ENCODE measurements around the gene ZNF30.
"Not testable (repeated sequence)": the region's sequence is repeated elsewhere in the genome, so short reads cannot be mapped to it uniquely, and the experiment has no call there.

ZNF30 gene

DNA sequence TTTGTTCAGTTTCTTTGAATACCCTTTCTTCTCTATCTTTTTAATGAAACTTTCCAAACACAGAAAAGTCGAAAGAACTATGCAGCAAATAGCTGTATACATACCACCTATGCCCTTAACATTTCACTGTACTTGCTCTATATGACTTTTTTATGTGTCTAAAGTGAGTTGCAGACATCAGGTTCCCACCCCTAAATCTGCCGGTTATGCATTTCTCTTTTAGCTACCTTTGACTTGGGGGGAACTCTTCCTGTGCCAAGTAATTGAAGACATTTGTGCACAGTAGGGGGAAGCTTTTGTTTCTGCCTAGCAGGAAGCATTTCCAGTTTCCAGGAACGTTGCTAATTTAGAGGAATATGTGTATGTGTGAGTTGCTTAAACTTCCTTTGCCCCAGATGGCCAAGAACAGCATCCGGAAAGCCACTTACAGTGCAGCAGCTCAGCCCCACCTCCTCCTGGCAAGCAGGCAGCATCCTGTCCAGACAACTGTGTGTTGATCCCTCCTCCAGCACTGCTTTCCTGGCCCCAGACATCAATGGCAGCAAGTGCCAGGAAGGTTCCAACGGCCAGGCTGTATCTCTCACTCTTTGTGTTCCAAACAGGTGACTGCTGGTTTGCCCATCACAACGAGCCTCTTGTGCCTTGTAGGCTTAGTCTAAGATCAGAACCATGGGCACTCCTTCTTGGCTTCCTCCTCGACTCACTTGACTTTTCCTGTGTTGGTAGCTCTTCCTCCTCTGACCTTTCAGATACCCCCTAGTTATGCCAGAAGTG lies 58.7 kb downstream of the ZNF30 start:
- no peak for DNase-seq (ENCODE audit: low read depth)

DNA sequence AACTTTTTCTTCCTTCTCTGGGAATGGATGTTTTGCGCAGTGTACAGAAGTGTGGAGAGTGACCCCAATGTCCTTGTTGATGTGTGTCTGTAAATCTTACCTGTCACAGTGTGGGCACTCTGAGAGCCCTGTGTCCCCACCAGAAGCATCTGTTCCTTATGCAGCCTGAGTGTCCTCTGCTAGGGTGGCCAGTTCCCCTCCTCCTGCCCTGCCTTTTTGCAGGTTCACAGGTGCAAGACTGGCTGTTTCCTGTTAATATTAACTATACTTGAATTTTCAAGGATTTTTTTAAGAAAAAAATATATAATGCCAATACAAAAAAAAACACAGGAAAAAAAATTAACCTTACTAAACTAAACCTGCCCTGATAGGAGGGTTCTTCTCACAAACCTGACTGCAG lies 61.4 kb downstream of the ZNF30 start:
- no peak for DNase-seq (ENCODE audit: low read depth)

GRCh38 chr19:34989298-34989697 lies 62.6 kb downstream of the ZNF30 start:
- no peak for DNase-seq (ENCODE audit: low read depth)

GRCh38 chr19:34990578-34991192 lies 64.0 kb downstream of the ZNF30 start:
- DNase-seq (ENCODE audit: low read depth), result no peak

DNA sequence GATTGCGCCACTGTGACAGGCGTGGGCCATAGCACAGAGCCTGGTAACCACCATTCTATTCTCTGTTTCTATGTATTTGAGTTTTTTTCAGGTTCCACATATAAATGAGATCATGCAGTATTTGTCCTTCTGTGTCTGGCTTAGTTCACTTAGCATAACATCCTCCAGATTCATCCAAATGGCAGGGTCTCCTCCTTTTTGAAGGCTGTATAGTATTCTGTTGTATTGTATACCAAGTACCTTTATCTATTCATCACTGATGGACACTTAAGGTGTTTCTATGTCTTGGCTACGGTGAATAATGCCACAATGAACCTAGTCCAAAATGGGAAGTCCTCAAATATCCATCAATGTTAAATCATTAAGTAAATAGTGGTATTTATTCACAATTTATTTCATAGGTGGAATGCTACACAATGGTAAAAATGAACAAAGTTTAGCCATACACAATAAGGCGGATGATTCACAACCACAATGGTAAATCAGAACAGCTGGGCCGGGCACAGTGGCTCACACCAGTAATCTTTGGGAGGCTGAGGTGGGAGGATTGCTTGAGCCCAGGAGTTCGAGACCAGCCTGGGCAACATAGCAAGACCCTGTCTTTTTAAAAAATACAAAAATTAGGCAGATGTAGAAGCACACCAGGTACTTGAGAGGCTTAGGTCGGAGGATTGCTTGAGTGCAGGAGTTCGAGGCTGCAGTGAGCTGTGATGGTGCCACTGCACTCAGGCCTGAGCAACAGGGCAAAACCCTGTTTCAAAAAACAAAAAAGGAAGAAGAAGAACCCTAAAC lies 65.0 kb downstream of the ZNF30 start:
- no peak for DNase-seq (ENCODE audit: low read depth)

GRCh38 chr19:34992582-34992981 lies 65.9 kb downstream of the ZNF30 start:
- not testable (repeated sequence) for DNase-seq (ENCODE audit: low read depth)

DNA sequence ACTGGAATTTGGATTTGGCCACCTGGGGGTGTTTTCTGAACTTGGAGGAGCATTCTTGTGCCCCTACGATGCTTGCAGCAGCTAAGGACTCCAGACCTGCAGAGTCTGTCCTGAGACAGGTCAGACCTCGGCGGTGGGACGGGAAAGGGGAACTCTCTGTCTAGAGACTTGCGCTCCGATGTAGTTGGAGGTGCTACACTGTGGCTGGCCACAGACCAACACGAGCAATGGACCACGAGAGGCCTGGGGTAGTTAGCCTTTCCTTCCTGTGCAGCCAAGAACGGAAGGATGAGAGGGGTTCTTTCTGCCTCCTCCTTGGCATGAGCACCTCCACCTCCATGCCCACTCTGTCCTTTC lies 67.6 kb downstream of the ZNF30 start:
- DNase-seq (ENCODE audit: low read depth), result no peak

Data from stimulated activated CD8-positive, alpha-beta memory T cell treated with anti-CD3 and anti-CD28 coated beads, Interleukin-12 subunit alpha, Interleukin-12 subunit beta, amount 100 ng/mL, for 4 hours (primary cell).